Measurements from ENCODE around the gene JRKL.

- TF ChIP-seq EZH2 (optimal IDR thresholded peaks at IDR 0.05; ENCODE audit: low read depth, low read length) = no peak
- TF ChIP-seq, protein P1, sequence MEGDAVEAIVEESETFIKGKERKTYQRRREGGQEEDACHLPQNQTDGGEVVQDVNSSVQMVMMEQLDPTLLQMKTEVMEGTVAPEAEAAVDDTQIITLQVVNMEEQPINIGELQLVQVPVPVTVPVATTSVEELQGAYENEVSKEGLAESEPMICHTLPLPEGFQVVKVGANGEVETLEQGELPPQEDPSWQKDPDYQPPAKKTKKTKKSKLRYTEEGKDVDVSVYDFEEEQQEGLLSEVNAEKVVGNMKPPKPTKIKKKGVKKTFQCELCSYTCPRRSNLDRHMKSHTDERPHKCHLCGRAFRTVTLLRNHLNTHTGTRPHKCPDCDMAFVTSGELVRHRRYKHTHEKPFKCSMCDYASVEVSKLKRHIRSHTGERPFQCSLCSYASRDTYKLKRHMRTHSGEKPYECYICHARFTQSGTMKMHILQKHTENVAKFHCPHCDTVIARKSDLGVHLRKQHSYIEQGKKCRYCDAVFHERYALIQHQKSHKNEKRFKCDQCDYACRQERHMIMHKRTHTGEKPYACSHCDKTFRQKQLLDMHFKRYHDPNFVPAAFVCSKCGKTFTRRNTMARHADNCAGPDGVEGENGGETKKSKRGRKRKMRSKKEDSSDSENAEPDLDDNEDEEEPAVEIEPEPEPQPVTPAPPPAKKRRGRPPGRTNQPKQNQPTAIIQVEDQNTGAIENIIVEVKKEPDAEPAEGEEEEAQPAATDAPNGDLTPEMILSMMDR (IDR thresholded peaks at IDR 0.05; ENCODE audit: low read length) = no peak
Observed at GRCh38 chr11:96366024-96366423, 23.8 kb upstream of the JRKL start.

All from MM.1S (cell line).